ENCODE results near the gene KCTD5.
"Not testable (repeated sequence)": the region's sequence is repeated elsewhere in the genome, so short reads cannot be mapped to it uniquely, and the experiment has no call there.

Gene KCTD5

DNA sequence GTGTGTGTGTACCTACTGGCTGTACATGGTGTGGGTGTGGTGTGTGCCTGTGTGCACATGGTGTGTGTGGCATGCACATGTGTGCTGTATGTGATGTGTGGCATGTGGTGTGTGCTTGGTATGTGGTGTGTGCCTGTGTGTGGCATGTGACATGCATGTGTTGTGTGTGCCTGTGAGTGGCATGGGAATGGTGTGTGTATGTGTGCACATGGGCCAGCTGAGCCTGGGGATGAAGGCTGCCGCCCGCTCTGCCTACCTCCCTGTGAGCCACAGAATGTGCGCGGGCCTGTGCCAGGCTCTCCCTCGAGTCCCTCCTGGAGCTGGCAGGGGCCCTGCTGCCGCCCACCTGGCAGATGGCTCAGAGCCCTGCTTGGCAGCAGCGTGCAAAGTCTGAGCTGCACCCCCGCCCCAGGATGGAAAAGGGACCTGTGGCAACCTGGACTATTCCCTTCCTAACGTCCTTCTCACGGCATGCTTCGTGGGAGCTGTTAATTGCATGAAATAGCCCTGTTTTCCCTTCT, 28.4 kb downstream of the KCTD5 start:
- no peak for FAIRE-seq

DNA sequence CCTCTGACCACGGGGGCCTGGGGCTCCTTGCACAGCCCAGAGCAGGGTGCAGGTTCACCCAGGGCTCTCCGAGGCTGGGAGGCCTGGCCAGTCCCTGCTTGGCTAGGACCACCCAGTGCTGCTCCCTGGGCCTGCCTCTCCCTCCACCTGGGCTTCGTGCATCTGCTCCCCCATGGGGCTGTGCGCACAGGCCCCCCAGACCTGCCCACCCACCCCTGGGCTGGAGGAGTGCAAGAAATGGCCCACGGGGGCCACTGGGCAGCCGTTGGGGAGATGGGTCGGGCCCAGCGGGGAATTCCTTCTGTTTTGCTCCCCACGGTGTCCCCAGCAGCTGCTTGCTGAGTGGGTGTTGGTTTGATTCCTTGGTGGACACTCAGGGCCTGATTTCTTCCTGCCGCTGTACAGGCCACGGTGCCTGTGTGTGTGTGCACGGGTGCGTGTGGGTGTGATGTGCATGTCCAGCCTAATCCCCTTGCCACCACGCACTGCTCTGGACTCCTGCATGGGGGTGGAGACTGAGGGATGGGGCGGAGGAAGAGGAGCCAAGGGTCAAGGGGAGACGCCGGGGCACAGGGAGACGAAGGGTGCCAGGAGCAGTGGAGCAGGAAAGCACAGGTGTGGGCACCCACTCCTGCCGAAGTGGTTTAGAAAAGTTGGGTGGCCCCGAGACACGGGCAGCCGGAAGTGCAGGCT, 29.2 kb downstream of the KCTD5 start:
- no peak for FAIRE-seq

DNA sequence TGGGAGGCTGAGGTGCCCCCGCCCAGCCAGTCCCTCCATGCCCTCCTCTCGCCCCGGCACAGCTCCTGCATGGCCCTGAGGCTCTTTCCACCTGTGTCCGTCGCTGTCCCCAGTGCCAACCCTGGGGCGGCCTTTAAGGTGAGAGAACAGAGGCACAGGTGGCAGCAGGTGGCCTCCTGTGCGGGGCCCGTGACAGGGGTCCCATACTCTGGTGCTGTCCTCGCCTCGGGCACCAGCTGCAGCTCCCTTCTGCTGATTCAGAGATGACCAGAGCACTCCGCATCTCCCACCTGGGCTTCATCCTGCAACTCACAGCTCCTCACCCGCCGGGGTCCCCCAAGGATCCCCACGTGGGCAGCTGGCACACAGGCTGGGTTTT, 29.7 kb downstream of the KCTD5 start:
- no peak for FAIRE-seq

DNA sequence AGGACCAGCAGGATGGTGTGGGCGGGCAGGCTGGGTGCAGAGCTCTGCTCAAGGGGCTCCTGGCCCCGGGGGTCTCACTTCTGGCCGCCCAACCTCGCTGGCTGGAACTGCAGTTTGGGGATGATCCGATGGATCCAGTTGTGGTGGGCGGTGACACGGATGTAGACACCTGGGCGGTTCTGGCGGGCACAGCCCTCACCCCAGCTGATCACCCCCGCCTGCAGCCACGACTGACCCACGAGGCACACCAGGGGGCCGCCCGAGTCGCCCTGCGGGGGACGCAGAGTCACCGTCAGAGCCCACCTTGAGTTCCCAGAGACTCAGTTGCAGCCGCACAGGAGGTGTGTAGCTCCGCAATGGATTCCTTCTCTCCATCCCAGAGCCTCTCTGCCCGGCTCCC, 30.2 kb downstream of the KCTD5 start:
- FAIRE-seq = no peak

DNA sequence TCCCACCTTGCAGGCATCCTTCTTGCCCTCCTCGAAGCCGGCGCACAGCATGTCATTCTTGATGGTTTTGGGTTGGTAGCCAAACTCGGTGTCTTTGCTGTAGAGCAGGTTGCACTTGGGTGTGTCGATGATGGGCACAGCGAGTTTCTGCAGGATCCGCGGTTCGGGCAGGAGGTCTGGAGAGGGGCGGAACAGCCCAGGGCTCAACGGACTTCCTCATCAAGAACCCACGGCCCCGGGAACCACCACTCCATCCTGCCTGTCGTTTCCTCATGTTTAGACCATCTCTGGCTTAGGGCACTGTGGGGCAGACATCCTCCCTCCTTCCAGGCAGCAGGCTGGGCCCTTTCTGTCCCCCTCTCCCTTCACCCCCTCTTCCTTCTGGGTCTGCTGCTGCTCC, 31.2 kb downstream of the KCTD5 start:
- FAIRE-seq = no peak

DNA sequence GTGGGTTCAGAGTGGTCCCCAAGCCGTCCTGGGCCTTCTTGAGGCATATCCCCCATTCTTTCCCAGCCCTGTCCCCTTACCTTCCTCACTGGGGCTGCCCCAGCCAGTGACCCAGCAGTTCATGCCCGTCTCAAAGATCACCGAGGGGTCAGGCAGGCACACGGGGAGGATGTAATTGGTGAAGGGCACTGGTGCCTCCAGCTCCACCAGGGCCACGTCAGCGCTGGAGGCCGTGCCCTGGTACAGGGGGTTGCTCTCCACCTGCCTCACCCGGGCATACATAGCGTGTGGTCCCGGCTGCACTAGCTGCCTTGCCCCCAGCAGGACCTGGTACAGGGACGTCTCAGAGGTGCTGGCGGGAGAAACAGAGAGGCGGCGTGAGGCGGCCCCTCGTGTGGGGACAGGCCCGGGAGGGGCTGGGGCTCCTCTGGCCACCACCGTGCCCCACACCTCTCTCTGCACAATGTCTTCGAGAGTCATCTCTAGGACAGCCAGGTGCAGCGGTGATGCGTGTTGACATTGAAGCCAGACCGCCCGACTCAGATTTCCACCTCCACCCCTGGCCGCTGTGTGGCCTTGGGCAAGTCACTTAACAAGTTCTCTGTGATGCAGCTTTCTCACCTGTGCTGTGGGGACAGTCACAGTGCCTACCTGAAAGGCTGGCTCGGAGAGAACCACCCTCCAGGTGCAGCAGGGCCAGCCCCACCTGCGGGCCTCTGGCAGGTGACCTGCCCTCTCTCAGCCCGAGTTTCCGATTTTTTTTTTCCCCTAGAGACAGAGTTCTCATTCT, 31.9 kb downstream of the KCTD5 start:
- no peak for FAIRE-seq

DNA sequence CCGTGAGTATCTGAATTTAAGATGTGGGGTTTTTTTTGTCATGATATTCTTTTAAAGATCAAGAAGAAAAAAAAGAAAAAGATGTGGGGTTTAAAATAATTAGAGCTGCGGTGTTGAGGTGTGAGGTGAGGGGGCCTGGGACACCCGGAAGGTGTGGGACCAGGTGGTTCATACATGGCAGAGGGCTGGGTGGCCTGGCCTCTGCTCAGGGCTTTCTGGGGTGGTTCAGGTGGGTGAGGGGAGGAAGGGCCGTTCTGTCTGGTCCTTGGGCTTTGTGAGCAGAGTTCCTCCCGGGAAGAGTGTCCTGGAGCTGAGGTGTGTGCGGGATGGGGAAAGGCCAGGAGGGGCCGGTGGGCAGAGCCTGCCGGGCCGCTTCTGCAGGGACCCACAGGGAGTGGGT, 32.7 kb downstream of the KCTD5 start:
- no peak for FAIRE-seq

DNA sequence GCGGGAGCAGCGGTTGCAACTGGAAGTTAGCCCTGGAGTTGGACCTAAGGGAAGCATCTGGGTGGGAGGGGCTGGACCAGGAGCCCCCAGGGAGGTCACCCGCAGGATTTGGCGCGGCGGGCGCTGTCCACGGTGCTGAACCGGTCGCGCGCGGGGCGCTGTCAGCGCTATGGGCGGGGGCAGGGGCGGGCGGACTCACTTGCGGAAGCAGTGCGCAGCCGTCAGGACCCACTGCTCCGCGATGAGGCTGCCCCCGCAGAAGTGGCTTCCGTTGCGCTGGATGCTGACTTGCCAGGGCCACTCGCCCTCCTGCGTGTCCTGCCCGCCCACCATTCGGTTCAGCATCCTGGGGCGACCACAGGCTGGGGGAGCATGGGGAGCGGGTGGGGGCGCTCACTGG, 33.2 kb downstream of the KCTD5 start:
- no peak for FAIRE-seq

DNA sequence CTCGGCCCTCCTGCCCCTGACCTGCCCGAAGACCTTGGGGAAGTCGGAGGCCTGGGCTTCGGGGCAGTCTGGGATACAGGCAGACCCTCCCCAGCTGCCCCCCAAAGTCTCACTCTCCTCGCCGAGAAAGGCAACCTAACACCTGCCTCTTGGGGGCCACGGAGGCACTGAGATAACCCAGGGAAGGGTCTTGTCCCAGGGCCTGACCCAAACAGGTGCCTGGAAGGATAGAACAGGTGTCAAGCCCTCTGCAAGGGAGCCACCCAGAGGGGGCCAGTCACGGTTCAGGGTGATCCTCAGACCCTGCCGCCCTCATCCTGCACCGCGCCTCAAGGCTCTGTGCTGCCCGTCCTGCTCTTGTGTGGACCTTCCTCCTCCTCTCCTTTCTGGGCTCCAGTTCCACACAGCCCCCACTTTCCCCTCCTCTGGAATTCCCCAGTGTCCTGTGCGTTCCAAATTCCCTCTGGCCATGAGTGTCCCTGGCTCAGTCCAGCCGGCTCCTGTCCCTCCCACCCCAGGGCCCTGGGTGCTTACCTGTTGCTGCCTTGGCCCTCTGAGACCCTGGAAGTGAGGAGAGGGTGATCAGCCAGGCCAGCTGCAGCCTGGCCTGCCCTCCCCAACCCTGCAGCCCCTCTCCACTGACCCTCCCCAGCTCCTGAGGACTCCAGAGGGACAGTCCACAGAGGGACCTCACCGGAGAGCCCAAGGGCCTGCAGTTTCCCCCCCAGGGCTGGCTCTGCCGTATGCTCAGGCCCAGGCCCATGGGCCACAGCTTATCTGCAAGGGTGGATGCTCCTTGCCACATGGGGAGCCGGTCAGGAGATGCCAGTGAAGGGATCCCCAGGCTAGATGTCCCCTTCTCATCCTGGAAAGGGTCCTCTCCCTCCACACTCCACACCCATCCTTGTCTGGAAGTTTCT, 33.9 kb downstream of the KCTD5 start:
- FAIRE-seq = no peak

DNA sequence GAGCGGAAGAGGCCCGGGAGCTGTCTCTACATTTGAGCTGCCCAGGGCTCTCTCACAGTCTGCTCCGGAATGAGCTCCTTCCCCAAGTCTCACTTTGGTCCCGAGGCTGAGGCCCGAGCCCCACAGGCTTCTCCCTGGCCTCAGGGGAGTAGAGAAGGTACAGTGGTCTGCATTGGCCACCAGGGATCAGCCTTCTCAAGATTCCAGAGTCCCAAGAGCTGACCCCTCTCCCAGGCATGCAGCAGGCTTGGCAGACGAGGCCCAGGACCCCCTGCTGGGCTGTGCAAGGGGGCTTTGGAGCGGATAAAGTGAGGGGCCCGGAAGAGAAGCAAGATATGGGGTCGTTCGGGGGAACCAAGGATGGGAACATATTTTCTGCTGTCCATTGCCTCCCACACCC, 34.6 kb downstream of the KCTD5 start:
- no peak for FAIRE-seq

DNA sequence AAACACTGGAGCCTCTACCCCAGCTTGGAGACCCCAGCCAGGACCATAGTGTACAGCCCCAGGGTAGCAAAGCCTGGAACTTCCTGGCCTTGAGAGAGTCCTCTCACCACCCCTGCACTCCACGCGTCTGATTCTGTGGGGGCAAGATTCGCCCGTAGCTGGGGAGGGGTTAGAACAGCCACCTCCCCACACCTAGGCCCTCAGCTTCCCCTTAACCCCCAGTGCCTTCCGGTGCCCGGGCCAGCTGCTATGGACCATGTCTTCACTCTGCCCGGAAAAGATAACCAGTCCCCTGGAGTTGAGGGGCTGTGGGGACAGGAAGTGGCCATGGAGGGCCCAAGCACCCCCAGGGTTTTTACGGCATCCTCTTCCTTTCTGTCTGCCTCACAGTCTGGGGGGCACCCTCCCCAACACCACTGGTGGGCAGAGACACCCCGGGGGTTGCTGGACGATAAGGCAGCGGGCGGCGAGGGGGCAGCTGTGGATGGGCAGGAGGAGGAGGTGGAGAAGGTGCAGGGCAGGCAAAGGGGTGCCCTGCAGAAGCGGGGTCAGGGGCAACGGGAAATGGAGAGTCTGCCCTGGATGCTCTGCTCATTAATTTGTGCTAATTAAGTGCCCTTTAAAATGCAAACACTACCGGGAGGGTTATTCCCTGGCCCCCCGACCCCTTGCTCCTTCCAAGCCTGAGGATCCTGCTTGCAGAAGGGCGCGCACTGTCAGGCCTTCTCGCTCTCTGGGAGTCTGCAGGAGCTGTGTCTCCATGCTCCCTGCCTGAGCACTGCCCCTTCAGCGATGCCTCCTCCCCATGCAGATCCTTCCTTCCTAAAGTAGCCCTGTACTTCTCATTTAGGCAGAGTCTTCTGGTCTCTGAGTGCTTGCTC, 35.3 kb downstream of the KCTD5 start:
- FAIRE-seq = no peak

DNA sequence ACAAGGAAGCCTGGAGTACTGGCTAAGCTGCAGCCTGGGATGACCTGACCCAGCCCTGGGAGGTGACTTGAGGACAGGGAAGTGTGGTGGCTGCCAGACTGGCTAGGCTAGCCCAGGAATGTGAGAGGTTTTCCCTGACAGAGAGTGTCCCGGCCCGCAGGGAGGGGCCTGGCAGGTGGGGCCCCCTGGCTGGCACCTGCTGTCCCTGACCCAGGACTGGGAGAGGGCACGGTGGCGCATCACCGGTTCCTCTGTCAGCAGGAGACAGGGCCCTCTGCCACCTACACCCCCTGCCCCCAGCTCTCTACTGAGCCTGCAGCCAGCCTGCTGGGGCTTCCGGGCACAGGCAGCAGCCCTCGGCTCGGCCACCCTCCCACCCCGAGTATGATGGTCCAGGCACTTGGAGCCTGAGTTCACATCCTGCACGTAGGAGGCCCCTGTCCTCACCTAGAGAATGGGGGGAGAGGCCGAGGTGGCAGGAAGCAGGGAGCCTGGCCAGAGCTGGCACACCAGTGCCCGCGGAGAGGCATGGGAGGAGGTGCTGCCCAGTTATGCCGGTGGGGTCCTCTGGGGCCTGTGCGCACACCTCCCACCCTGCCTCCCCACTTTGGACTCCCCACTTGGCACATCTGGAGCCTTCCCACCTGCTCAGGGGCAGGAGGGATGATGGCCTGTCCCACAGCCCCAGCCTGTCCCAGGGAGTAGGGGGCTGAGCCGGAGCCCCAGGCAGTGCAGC, 37.2 kb downstream of the KCTD5 start:
- FAIRE-seq = no peak

DNA sequence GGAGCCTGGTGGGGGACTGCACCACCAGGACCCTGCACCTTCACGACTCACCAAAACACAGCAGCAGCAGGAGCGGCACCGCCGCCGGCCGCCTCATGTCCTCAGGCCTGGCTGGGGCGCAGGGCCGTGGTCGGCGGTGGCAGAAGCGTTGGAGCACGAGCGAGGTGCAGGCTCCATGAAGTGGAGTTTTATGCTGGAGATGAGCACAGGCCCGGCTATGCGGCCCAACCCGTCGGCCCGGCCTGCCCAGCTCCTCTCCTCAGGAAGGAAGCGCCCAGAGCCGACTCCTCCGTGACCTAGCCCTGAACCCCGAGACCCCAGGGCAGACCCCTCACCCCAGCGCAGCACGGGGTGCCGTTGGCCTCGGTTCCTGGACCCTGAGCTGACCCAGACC, 37.7 kb downstream of the KCTD5 start, which contains the start of gene PRSS27:
PRSS27 (minus strand) TSS at position 161 of the 394 bp plus-strand sequence; CDS start at position 97, 64 bp downstream.
- no peak for FAIRE-seq

DNA sequence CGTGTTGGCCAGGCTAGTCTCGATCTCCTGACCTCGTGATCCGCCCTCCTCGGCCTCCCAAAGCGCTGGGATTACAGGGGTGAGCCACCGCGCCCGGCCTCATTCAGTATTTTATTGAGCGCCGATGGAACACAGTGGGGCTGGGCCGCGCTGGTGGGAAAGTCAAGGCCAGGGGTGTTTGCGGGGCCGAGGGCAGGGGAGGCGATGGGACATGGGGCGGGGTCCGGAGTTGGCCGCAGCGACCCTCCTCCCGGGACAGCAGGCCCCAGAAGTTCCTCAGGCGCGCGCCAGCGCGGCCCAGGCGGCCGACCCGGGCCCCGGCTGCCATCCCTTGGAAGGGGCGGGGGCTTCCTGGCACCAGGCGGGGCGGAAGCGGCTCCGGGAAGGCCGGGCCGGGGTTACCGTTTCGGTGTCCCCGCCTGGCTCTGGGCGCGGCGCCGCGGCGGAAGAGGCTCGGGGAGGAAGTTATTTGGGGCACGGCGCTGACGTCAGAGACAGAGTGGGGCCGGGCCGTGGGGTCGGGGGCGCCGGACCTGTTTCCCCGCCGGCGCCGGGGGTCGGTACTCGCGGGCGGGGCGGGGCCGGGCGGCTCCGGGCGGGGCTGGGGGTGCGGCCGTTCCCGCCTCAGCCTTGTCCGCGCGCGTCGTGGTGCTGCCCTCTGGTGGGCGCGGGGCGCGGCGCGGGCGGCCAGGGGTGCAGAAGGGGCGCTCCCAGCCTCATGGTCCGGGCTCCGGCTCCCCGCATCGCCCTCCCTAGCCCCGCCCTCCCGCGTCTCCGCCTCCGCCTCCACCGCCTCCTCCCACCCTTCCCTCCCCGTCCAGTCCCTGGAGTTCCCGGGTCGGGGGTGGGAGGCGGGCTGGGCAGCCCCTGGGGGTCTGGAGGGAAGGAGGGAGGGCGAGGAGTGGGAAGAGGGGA, 38.7 kb downstream of the KCTD5 start:
- no peak for FAIRE-seq

DNA sequence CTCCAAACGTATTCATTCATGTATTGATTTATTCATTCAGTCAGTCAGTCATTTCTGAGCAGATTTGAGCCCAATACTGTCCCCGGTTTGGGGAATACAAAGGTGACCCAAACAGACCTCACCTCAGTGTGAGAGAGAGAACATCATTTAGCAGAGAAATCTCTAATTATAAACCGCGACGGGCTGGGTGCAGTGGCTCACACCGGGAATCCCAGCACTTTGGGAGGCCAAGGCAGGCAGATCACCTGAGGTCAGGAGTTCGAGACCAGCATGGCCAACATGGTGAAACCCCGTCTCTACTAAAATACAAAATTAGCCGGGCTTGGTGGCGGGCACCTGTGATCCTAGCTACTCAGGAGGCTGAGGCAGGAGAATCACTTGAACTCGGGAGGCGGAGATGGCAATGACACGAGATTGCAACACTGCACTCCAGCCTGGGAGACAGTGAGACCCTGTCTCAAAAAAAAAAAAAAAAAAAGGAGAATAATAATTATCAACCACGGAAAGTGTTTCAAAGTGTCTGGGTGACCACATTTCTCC, 39.4 kb downstream of the KCTD5 start:
- not testable (repeated sequence) for FAIRE-seq

DNA sequence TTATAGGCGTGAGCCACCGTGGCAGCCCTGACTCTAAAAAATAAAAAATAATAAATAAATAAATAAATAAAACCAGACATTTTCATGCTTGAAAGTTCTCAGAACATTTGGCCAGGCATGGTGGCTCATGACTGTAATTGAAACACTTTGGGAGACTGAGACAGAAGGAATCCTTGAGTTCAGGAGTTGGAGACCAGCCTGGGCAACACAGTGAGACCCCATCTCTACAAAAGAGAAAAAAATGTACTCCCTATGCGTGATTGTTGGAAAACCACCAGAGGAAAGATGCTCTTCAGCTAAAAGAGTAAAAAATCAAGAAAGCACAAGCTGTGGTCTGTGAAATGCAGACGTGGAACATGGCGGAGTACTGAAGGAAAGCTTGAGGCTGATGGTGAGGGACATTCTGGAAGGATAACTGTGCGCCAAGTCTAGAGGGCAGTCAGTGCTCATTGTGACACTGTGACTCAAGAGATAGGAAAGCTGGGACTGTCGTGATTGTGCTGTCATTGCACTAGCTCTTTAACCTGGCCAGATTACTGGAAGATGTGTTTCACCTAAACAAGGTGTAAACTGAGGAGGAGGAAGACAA, 41.9 kb downstream of the KCTD5 start:
- no peak for FAIRE-seq

DNA sequence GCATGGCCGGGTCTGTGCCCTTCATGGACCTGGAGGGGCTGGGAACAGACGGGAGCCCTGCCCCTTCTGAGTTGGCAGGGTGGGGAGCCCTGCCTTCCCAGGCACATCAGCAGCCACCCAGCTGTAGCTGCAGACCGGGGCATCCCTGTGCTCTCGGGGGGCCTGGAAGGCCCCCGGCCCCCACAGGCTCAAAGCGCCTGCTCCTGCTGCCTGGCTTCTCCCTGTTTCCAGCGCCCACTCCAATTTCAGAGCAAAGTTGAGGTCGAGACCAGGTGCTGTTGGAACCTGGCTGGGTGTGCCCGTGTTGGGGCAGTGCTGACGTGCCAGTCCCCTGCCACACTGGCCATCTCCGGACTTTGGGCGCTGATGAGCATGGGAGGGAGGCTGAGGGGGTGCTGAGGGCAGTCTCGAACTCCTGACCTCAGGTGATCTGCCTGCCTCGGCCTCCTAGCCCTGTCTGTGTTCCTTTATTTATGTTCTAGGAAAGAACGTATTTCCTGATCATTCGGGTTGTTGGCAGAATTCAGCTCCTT, 42.6 kb downstream of the KCTD5 start:
- no peak for FAIRE-seq

DNA sequence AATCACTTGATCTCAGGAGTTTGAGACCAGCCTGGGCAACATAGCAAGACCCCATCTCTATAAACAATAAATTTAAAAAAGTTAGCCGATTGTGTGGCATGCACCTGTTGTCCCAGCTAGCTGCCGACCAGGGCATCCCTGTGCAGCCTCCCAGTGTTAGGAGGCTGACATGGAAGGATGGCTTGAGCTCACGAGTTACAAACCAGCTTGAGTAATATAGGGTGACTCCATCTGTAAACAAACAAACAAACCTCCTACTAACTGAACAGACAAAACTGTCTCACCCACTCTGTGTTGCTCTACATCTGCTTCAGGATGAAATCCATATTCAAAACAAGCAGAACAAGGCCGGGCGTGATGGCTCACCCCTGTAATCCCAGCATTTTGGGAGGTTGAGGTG, 44.6 kb downstream of the KCTD5 start:
- no peak for FAIRE-seq

DNA sequence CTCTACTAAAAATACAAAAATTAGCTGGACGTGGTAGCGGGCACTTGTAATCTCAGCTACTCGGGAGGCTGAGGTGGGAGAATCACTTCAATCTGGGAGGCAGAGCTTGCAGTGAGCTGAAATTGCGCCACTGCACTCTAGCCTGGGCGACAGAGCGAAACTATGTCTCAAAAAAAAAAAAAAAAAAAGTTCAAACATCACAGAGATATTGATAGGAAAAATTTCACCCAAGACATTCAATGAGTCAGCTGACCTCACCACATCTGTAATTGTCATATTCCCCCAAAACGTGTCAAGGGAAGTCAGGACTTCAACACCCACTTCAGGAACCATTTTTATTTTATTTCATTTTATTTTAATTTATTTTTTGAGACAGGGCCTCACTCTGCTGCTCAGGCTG, 45.7 kb downstream of the KCTD5 start:
- no peak for FAIRE-seq

Measured in A204.1 (cell line).